Fibroblast of lung (primary cell): ENCODE results near the gene CLNK. TPM values are rescaled to one million over a fixed set of nuclear protein-coding genes. Genes with fewer than 3 reads are reported as not detected.

Source experiments
- DNase-seq, 2 donors: peaks; one replicate each; pipeline versions ENCODE4 v3.0.0 to v3.0.0-alpha.2; 2010; ENCODE audit warnings: low read depth in 2 of 2
- H2AFZ ChIP-seq: 2 replicates; pipeline ENCODE4 v1.5.1; 2012; ENCODE audit warnings: low read length, control low read depth, inconsistent platforms
- H3K27ac ChIP-seq: 2 replicates; pipeline ENCODE4 v1.5.1; 2011; ENCODE audit warnings: low read length, control low read depth; ENCODE audit not compliant: insufficient read depth
- H3K27me3 ChIP-seq: 2 replicates; pipeline ENCODE4 v1.5.1; 2011; ENCODE audit warnings: mild to moderate bottlenecking, low read length; ENCODE audit not compliant: control insufficient read depth, insufficient read depth
- H3K36me3 ChIP-seq: 2 replicates; pipeline ENCODE4 v1.5.1; 2011; ENCODE audit warnings: low read length; ENCODE audit not compliant: control insufficient read depth, insufficient read depth
- H3K4me1 ChIP-seq: 2 replicates; pipeline ENCODE4 v1.5.1; 2011; ENCODE audit warnings: low read length; ENCODE audit not compliant: control insufficient read depth, insufficient read depth; ENCODE audit errors: extremely low read depth
- H3K4me2 ChIP-seq: 2 replicates; pipeline ENCODE4 v1.5.1; 2011; ENCODE audit warnings: low read length, control low read depth; ENCODE audit not compliant: insufficient read depth; ENCODE audit errors: extremely low read depth
- H3K4me3 ChIP-seq, 4 experiments: fragments of 200-600 bp in 1 of 4; sonication (generic) in 1 of 4; replicated peaks in 1 of 4; 2 replicates each; pipeline ENCODE4 v1.5.1; 2011 to 2016; ENCODE audit warnings: low read length in 4 of 4, low read depth in 3 of 4, mild to moderate bottlenecking in 3 of 4, control low read depth in 2 of 4, inconsistent platforms in 1 of 4, mixed read lengths in 1 of 4; ENCODE audit not compliant: insufficient read depth in 1 of 4; ENCODE audit errors: control extremely low read depth in 1 of 4
- H3K79me2 ChIP-seq: 2 replicates; pipeline ENCODE4 v1.5.1; 2012; ENCODE audit warnings: mild to moderate bottlenecking, low read length, inconsistent platforms; ENCODE audit not compliant: control insufficient read depth, insufficient read depth
- H3K9ac ChIP-seq: 2 replicates; pipeline ENCODE4 v1.5.1; 2011; ENCODE audit warnings: mild to moderate bottlenecking, low read length, control low read depth; ENCODE audit not compliant: insufficient read depth
- H3K9me3 ChIP-seq: 2 replicates; pipeline ENCODE4 v1.5.1; 2012; ENCODE audit warnings: low read depth, low read length; ENCODE audit not compliant: control insufficient read depth, insufficient read depth
- H4K20me1 ChIP-seq: 2 replicates; pipeline ENCODE4 v1.5.1; 2011; ENCODE audit warnings: low read length; ENCODE audit not compliant: control insufficient read depth, insufficient read depth; ENCODE audit errors: extremely low read depth
- CTCF ChIP-seq, 2 donors: IDR thresholded peaks in 1 of 2; conservative IDR thresholded peaks in 1 of 2; 1 replicate in 1 of 2; 2 replicates in 1 of 2; pipeline ENCODE4 v1.5.1; 2011 to 2012; ENCODE audit warnings: low read length in 2 of 2, control low read depth in 1 of 2, inconsistent platforms in 1 of 2, low read depth in 1 of 2, mild to moderate bottlenecking in 1 of 2
- EZH2 ChIP-seq: IDR thresholded peaks from 2 replicates; pipeline ENCODE4 v1.5.1; 2012; ENCODE audit warnings: low read length, control low read depth, mild to moderate bottlenecking; ENCODE audit errors: missing control alignments
- polyA plus RNA-seq, 2 donors: library from polyadenylated mRNA; depleted of rRNA in 1 of 2; stranded (reverse) in 1 of 2; unstranded in 1 of 2; fragments of >200 nt; gene quantifications; 2 replicates each; pipeline ENCODE4 v1.2.1, GENCODE V29; 2011 to 2012; ENCODE audit warnings: missing spikeins in 1 of 2
- total RNA-seq: library from RNA; depleted of rRNA; stranded (reverse); fragments of >200 nt; gene quantifications from 2 replicates; pipeline ENCODE4 v1.2.1, GENCODE V29; 2014

Gene CLNK
- total and polyA plus RNA-seq, 2 donors (not counting 1 experiment from before 2014, with no cell fraction given): not detected

DNA sequence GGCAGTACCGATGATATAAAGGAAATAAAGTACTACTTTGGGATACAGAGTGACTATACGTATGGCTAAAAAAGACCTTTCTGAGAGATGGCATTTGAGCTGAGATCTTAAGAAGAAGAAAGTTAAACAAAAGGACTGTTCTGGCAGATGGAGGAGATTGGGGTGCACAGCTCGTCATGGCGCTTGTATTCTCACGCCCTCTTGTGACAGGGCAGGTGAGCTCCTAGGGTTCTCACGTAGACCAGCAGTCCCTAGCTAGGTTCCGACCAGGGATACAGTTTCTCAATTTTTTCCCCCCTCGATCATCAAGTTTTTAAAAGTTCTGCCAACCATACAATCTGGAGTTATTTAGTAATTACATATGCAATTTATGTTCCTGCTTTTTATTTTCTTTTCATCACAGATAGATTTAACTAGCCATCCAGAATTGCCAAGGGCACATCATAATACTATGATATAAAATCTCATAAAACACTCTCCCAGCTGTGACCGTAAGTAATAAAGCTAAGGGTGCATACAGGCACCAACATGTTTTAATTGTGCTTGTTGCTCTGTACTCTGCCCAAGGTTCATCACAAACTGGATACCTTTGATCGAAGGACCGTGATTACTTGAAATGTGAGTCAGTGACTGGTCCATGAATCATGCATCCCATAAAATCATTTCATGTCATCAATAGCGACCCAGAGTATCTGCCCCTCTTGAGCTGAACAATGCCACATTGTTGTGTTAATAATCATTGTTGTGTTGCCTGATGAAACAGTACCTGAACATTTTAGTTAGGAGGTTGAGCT is 157.9 kb downstream of the CLNK start:
- Histone ChIP-seq H4K20me1 (no peaks in the 10 kb centered on the region), H3K9ac (no peak overlapping the region), H3K4me2 (no peak overlapping the region), H3K27ac (no peak overlapping the region), H2AFZ (no peak overlapping the region), H3K9me3 (no peaks in the 10 kb centered on the region), H3K36me3 (no peaks in the 10 kb centered on the region), H3K4me1 (no peaks in the 10 kb centered on the region), H3K79me2 (no peaks in the 10 kb centered on the region), H3K27me3 (no peaks in the 10 kb centered on the region), H3K4me3 (no peak overlapping the region)
- DNase-seq: no peak
- TF ChIP-seq EZH2: no peak
- TF ChIP-seq CTCF (conservative IDR thresholded peaks at IDR 0.05 in 1 of 2, IDR thresholded peaks at IDR 0.05 in 1 of 2; ENCODE audit: low read depth in 1 of 2, low read length in 2 of 2): no peak

GRCh38 chr4:10524196-10524833 is 160.3 kb downstream of the CLNK start:
- no peaks in the 10 kb centered on the region for H4K20me1 ChIP-seq
- H3K4me1 ChIP-seq: no peaks in the 10 kb centered on the region
- no peak overlapping the region for H3K4me3 ChIP-seq
- no peaks in the 10 kb centered on the region for H3K36me3 ChIP-seq
- TF ChIP-seq EZH2: no peak
- TF ChIP-seq CTCF (conservative IDR thresholded peaks at IDR 0.05 in 1 of 2, IDR thresholded peaks at IDR 0.05 in 1 of 2; ENCODE audit: low read depth in 1 of 2, low read length in 2 of 2): no peak
- no peaks in the 10 kb centered on the region for H3K9me3 ChIP-seq
- no peak for DNase-seq
- no peak overlapping the region for H3K27ac ChIP-seq
- no peak overlapping the region for H3K4me2 ChIP-seq
- H3K79me2 ChIP-seq: no peaks in the 10 kb centered on the region
- no peak overlapping the region for H3K9ac ChIP-seq
- H3K27me3 ChIP-seq: no peaks in the 10 kb centered on the region
- no peak overlapping the region for H2AFZ ChIP-seq

GRCh38 chr4:10521424-10521823 is 163.1 kb downstream of the CLNK start:
- no peak overlapping the region for H3K4me3 ChIP-seq
- no peak overlapping the region for H3K4me2 ChIP-seq
- no peaks in the 10 kb centered on the region for H3K36me3 ChIP-seq
- H2AFZ ChIP-seq: no peak overlapping the region
- no peaks in the 10 kb centered on the region for H3K79me2 ChIP-seq
- H3K4me1 ChIP-seq: no peaks in the 10 kb centered on the region
- TF ChIP-seq EZH2 (no peak), CTCF (conservative IDR thresholded peaks at IDR 0.05 in 1 of 2, IDR thresholded peaks at IDR 0.05 in 1 of 2; ENCODE audit: low read depth in 1 of 2, low read length in 2 of 2) (no peak)
- H4K20me1 ChIP-seq: no peaks in the 10 kb centered on the region
- no peak for DNase-seq
- no peaks in the 10 kb centered on the region for H3K27me3 ChIP-seq
- H3K9me3 ChIP-seq: no peaks in the 10 kb centered on the region
- no peak overlapping the region for H3K27ac ChIP-seq
- no peak overlapping the region for H3K9ac ChIP-seq
